Liver (tissue), 9 donors: ENCODE data around the gene ARHGAP29. TPM values are rescaled to one million over a fixed set of nuclear protein-coding genes. Genes with fewer than 3 reads are reported as not detected.

Experiments used
- DNase-seq: peaks from one replicate; pipeline ENCODE4 v3.0.0-alpha.2; 2017; ENCODE audit warnings: low spot score
- H3K27ac ChIP-seq, 2 donors: one replicate each; pipeline ENCODE4 v1.7.0; 2013; ENCODE audit warnings: inconsistent platforms in 2 of 2, low read length in 2 of 2, control low read depth in 1 of 2, low read depth in 1 of 2, mild to moderate bottlenecking in 1 of 2
- H3K27me3 ChIP-seq, 4 donors: one replicate each; pipeline versions ENCODE4 v1.6.1 to v1.7.0; 2013; ENCODE audit warnings: low read length in 3 of 4, inconsistent platforms in 1 of 4, mild to moderate bottlenecking in 1 of 4, moderate library complexity in 1 of 4; ENCODE audit not compliant: control insufficient read depth in 4 of 4, insufficient read depth in 4 of 4
- H3K36me3 ChIP-seq, 4 donors: one replicate each; pipeline versions ENCODE4 v1.6.1 to v1.7.0; 2013; ENCODE audit warnings: low read length in 3 of 4, mild to moderate bottlenecking in 3 of 4, low read depth in 1 of 4, moderate library complexity in 1 of 4; ENCODE audit not compliant: control insufficient read depth in 4 of 4, insufficient read depth in 3 of 4
- H3K4me1 ChIP-seq, 4 donors: one replicate each; pipeline versions ENCODE4 v1.6.1 to v1.7.0; 2013; ENCODE audit warnings: low read length in 3 of 4, mild to moderate bottlenecking in 3 of 4, moderate library complexity in 1 of 4; ENCODE audit not compliant: control insufficient read depth in 4 of 4, insufficient read depth in 4 of 4
- H3K4me3 ChIP-seq, 3 donors: one replicate each; pipeline versions ENCODE4 v1.6.1 to v1.7.0; 2013; ENCODE audit warnings: low read length in 3 of 3, control low read depth in 1 of 3, low read depth in 1 of 3, mild to moderate bottlenecking in 1 of 3
- H3K9ac ChIP-seq, 2 donors: one replicate each; pipeline ENCODE4 v1.7.0; 2013; ENCODE audit warnings: low read length in 2 of 2, mild to moderate bottlenecking in 2 of 2, moderate library complexity in 2 of 2, control low read depth in 1 of 2, low read depth in 1 of 2
- H3K9me3 ChIP-seq, 4 donors: one replicate each; pipeline versions ENCODE4 v1.6.1 to v1.7.0; 2013; ENCODE audit warnings: low read length in 3 of 4; ENCODE audit not compliant: control insufficient read depth in 4 of 4
- FOXA1 ChIP-seq: IDR thresholded peaks from 2 replicates; pipeline ENCODE4 v1.6.1; 2016; ENCODE audit warnings: antibody characterized with exemption
- FOXA2 ChIP-seq: IDR thresholded peaks from 2 replicates; pipeline ENCODE4 v1.6.1; 2016; ENCODE audit warnings: antibody characterized with exemption
- GABPA ChIP-seq, 2 donors: IDR thresholded peaks in 1 of 2; conservative IDR thresholded peaks in 1 of 2; 2 replicates each; pipeline ENCODE4 v1.6.1; 2016; ENCODE audit warnings: antibody characterized with exemption in 2 of 2, mild to moderate bottlenecking in 1 of 2, moderate library complexity in 1 of 2
- HNF4A ChIP-seq, 2 donors: conservative IDR thresholded peaks; 2 replicates each; pipeline ENCODE4 v1.6.1; 2016; ENCODE audit warnings: antibody characterized with exemption in 2 of 2, mild to moderate bottlenecking in 2 of 2
- JUND ChIP-seq, 2 donors: IDR thresholded peaks; 2 replicates each; pipeline ENCODE4 v1.6.1; 2016; ENCODE audit warnings: antibody characterized with exemption in 2 of 2
- RAD21 ChIP-seq, 2 donors: IDR thresholded peaks; 2 replicates each; pipeline ENCODE4 v1.6.1; 2016; ENCODE audit warnings: antibody characterized with exemption in 2 of 2, mild to moderate bottlenecking in 2 of 2
- WGBS: extraction: QIAGEN DNeasy Blood & Tissue Kit; methylation state at CpG from one replicate; pipeline ENCODE4 v1.1.7; 2013; 5-methylcytosine and 5-hydroxymethylcytosine counted together
- polyA plus RNA-seq, 2 donors: library from polyadenylated mRNA; stranded (reverse) in 1 of 2; unstranded in 1 of 2; fragments of 200-250 nt in 1 of 2; fragments of >200 nt in 1 of 2; fragmentation: Nextera tagmentation in 1 of 2; extraction: Ambion mirVana in 1 of 2; gene quantifications; one replicate each; pipeline versions ENCODE4 v1.2.1 to v1.2.3, GENCODE V29; 2013 to 2015
- total RNA-seq, 2 donors: library from RNA; depleted of rRNA; stranded (reverse); fragments of >200 nt; gene quantifications; one replicate each; pipeline ENCODE4 v1.2.3, GENCODE V29; 2014
- TF ChIP-seq, protein P1 (sequence below): IDR thresholded peaks from 2 replicates; pipeline ENCODE4 v1.6.1; 2016; ENCODE audit warnings: antibody characterized with exemption
- TF ChIP-seq, protein P2 (sequence below): IDR thresholded peaks from 2 replicates; pipeline ENCODE4 v1.6.1; 2016; ENCODE audit warnings: antibody characterized with exemption
- TF ChIP-seq, protein P3 (sequence below): fragments of 150-350 bp; IDR thresholded peaks from 2 replicates; pipeline ENCODE4 v1.5.1; 2017; ENCODE audit warnings: improper control_type of control experiment, low read depth, low read length; ENCODE audit not compliant: missing input control
- TF ChIP-seq, protein P4 (sequence below): IDR thresholded peaks from 2 replicates; pipeline ENCODE4 v1.6.1; 2016; ENCODE audit warnings: antibody characterized with exemption, mild to moderate bottlenecking
- TF ChIP-seq, protein P5 (sequence below): IDR thresholded peaks from 2 replicates; pipeline ENCODE4 v1.6.1; 2016; ENCODE audit warnings: antibody characterized with exemption
- donor health status: healthy.
- donor health status: healthy.
- donor health status: healthy.
- donor health status: healthy.
- donor health status: healthy.

The ARHGAP29 gene
- total and polyA plus RNA-seq, 4 donors, result 8.3 to 27.7 (median 13.2) TPM

DNA sequence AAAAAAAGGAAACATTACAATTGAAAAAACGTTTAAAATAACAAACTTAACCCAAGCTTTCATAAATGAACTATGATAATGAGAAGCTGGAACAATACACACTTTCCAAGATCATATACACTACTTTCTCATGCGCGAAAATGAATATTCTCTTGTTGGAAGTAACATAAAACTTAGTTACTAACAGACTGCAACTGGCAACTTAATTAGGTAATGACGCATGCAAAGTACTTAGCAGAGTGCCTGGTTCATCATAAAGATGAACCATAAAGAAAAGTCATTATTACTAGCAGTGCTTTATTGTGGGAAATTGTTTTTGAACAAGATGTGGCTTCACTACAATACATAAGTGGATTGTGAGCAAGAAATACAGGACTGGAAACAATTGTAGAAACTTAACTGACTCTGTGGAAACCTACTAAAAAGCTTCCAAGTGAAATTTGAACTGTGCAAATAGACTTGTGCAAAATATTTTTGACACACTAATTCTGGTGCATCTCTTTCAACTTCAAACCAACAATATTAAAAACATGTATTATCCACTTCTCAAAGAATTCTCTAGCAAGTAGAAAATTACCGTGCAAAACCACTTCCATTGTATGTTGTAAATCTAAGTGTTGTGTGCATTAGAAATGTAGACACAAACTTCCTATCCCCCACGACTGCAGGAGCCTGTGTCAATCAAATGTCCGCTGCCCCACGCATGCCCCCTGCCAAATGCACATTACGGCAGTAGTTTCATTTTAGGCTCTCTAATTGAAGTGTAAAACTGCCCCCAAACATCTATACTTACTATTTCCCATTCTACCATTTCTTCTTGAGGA, 2.0 kb downstream of the ARHGAP29 start:
- H3K27ac ChIP-seq, result peak overlapping the region; percentile 96 to 99
- TF ChIP-seq, protein P1, sequence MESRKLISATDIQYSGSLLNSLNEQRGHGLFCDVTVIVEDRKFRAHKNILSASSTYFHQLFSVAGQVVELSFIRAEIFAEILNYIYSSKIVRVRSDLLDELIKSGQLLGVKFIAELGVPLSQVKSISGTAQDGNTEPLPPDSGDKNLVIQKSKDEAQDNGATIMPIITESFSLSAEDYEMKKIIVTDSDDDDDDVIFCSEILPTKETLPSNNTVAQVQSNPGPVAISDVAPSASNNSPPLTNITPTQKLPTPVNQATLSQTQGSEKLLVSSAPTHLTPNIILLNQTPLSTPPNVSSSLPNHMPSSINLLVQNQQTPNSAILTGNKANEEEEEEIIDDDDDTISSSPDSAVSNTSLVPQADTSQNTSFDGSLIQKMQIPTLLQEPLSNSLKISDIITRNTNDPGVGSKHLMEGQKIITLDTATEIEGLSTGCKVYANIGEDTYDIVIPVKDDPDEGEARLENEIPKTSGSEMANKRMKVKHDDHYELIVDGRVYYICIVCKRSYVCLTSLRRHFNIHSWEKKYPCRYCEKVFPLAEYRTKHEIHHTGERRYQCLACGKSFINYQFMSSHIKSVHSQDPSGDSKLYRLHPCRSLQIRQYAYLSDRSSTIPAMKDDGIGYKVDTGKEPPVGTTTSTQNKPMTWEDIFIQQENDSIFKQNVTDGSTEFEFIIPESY, result no peak
- TF ChIP-seq HNF4A (conservative IDR thresholded peaks at IDR 0.05), result peak in 1 of 2 donors; percentile 51
- H3K4me1 ChIP-seq, result peaks cover 3 to 29% (median 4%) of the 10 kb centered on the region in 4 donors
- no peaks in the 10 kb centered on the region for H3K27me3 ChIP-seq
- 9% methylated on average over 9 of the region's 9 CpGs for WGBS
- H3K9me3 ChIP-seq, result no peaks in the 10 kb centered on the region
- peak overlapping the region; percentile 91 to 95 (median 93) for H3K4me3 ChIP-seq
- H3K36me3 ChIP-seq, result no peaks in the 10 kb centered on the region
- no peak for DNase-seq
- peak overlapping the region; percentile 88 to 94 for H3K9ac ChIP-seq

DNA sequence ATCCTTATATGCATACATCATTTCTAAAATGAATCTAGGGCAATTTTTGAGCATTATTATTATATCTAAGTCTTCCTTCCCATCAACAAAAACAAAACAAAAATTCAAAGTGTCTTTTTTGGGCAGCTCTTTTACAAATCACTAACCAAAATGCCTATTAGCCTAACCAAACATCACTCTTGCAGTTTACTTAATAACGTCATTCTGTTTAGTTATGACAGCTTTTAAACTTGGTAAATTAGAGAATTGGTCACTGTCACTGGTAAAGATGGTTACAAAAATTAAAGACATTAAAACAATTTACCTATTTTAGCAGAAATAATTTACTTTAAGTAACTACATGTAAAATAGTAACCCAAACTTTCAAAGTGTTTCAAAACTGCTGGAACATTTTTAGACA, 2.8 kb downstream of the ARHGAP29 start:
- no peak for DNase-seq
- Histone ChIP-seq H3K4me3 (no peak overlapping the region), H3K36me3 (no peaks in the 10 kb centered on the region), H3K27me3 (no peaks in the 10 kb centered on the region), H3K9me3 (no peaks in the 10 kb centered on the region), H3K9ac (peak overlapping the region; percentile 88 to 94), H3K4me1 (peaks cover 3 to 29% (median 5%) of the 10 kb centered on the region in 4 donors), H3K27ac (peak overlapping the region; percentile 96 to 99)
- WGBS, result 17% methylated on average over 1 of the region's 1 CpG
- TF ChIP-seq RAD21 (IDR thresholded peaks at IDR 0.05) (peak in 1 of 2 donors; percentile 6), FOXA2 (peak; percentile 65), JUND (IDR thresholded peaks at IDR 0.05) (peak; percentile 84 to 92)
- TF ChIP-seq, protein P2, sequence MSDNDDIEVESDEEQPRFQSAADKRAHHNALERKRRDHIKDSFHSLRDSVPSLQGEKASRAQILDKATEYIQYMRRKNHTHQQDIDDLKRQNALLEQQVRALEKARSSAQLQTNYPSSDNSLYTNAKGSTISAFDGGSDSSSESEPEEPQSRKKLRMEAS, result no peak

DNA sequence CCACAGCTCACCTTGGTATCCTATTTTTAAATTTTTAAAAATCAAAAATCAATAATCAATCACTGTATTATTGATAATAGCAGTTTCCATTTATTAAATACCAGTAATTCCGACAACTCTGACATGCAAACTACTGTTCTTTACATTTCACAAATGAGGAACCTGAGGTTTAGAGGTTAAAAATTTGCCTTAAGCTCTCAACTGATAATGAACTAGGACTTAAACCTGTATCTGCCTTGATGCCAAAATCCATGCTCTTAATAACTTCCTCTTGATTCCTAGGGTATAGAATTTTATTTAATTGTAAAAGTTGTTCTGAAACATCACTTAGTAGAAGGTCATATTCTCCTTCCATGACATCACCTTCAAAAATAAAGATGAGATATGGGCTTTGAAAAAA, 5.6 kb downstream of the ARHGAP29 start:
- Histone ChIP-seq H3K27me3 (no peaks in the 10 kb centered on the region), H3K4me1 (peaks cover 2 to 29% (median 5%) of the 10 kb centered on the region in 4 donors)

More for the DNA sequence above, 5.6 kb downstream of the ARHGAP29 start:
- no peaks in the 10 kb centered on the region for H3K36me3 ChIP-seq
- H3K27ac ChIP-seq, result no peak overlapping the region
- TF ChIP-seq RAD21 (IDR thresholded peaks at IDR 0.05) (no peak), GABPA (IDR thresholded peaks at IDR 0.05 in 1 of 2, conservative IDR thresholded peaks at IDR 0.05 in 1 of 2) (no peak), JUND (IDR thresholded peaks at IDR 0.05) (no peak), FOXA1 (no peak), HNF4A (conservative IDR thresholded peaks at IDR 0.05) (no peak), FOXA2 (no peak)
- TF ChIP-seq, protein P3, sequence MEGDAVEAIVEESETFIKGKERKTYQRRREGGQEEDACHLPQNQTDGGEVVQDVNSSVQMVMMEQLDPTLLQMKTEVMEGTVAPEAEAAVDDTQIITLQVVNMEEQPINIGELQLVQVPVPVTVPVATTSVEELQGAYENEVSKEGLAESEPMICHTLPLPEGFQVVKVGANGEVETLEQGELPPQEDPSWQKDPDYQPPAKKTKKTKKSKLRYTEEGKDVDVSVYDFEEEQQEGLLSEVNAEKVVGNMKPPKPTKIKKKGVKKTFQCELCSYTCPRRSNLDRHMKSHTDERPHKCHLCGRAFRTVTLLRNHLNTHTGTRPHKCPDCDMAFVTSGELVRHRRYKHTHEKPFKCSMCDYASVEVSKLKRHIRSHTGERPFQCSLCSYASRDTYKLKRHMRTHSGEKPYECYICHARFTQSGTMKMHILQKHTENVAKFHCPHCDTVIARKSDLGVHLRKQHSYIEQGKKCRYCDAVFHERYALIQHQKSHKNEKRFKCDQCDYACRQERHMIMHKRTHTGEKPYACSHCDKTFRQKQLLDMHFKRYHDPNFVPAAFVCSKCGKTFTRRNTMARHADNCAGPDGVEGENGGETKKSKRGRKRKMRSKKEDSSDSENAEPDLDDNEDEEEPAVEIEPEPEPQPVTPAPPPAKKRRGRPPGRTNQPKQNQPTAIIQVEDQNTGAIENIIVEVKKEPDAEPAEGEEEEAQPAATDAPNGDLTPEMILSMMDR, result no peak
- TF ChIP-seq, protein P4, sequence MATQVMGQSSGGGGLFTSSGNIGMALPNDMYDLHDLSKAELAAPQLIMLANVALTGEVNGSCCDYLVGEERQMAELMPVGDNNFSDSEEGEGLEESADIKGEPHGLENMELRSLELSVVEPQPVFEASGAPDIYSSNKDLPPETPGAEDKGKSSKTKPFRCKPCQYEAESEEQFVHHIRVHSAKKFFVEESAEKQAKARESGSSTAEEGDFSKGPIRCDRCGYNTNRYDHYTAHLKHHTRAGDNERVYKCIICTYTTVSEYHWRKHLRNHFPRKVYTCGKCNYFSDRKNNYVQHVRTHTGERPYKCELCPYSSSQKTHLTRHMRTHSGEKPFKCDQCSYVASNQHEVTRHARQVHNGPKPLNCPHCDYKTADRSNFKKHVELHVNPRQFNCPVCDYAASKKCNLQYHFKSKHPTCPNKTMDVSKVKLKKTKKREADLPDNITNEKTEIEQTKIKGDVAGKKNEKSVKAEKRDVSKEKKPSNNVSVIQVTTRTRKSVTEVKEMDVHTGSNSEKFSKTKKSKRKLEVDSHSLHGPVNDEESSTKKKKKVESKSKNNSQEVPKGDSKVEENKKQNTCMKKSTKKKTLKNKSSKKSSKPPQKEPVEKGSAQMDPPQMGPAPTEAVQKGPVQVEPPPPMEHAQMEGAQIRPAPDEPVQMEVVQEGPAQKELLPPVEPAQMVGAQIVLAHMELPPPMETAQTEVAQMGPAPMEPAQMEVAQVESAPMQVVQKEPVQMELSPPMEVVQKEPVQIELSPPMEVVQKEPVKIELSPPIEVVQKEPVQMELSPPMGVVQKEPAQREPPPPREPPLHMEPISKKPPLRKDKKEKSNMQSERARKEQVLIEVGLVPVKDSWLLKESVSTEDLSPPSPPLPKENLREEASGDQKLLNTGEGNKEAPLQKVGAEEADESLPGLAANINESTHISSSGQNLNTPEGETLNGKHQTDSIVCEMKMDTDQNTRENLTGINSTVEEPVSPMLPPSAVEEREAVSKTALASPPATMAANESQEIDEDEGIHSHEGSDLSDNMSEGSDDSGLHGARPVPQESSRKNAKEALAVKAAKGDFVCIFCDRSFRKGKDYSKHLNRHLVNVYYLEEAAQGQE, result no peak
- TF ChIP-seq, protein P2, result no peak
- TF ChIP-seq, protein P5, sequence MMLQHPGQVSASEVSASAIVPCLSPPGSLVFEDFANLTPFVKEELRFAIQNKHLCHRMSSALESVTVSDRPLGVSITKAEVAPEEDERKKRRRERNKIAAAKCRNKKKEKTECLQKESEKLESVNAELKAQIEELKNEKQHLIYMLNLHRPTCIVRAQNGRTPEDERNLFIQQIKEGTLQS, result no peak
- DNase-seq, result no peak
- H3K9ac ChIP-seq, result no peak overlapping the region
- H3K4me3 ChIP-seq, result no peak overlapping the region
- H3K9me3 ChIP-seq, result no peaks in the 10 kb centered on the region
- 83% methylated on average over 1 of the region's 1 CpG for WGBS
